SK-N-SH (cell line): ENCODE measurements around the gene NPY5R. TPM values are rescaled to one million over a fixed set of nuclear protein-coding genes. Genes with fewer than 3 reads are reported as not detected.

Experiments used
- CTCF ChIA-PET: fragments of 300-600, 350-600 bp; formaldehyde crosslinking; extraction: SDS; loops from one replicate; lab custom pipeline; 2021; lab: Yijun Ruan, JAX
- POLR2A ChIA-PET: fragments of 350-600 bp; sonication (Branson Sonifier 250); formaldehyde crosslinking; extraction: SDS; loops from one replicate; lab custom pipeline; 2020; ENCODE audit warnings: antibody characterized with exemption, inconsistent platforms; lab: Yijun Ruan, JAX
- DNase-seq: peaks from one replicate; pipeline ENCODE4 v3.0.0; 2012
- H2AFZ ChIP-seq: fragments of 200-600 bp; sonication (generic); 2 replicates; pipeline ENCODE4 v1.8.1; 2016; ENCODE audit warnings: antibody characterized with exemption, mild to moderate bottlenecking, low read depth
- H3F3A ChIP-seq: fragments of 200-600 bp; sonication (generic); replicated peaks from 2 replicates; pipeline ENCODE3; 2016; ENCODE audit warnings: antibody characterized with exemption, mild to moderate bottlenecking; ENCODE audit not compliant: insufficient read depth
- H3K27ac ChIP-seq, 2 experiments: fragments of 200-500 bp in 1 of 2; fragments of 200-600 bp in 1 of 2; sonication (Bioruptor generic) in 1 of 2; sonication (generic), shearing (Covaris generic) in 1 of 2; 2 replicates each; pipeline versions ENCODE4 v1.5.1 to v1.6.1; 2014 to 2016; ENCODE audit warnings: low read depth in 2 of 2, inconsistent platforms in 1 of 2, low read length in 1 of 2, mild to moderate bottlenecking in 1 of 2, mixed read lengths in 1 of 2
- H3K27me3 ChIP-seq: fragments of 200-600 bp; sonication (generic), shearing (Covaris generic); 2 replicates; pipeline ENCODE4 v1.6.1; 2016; ENCODE audit warnings: mixed run types; ENCODE audit not compliant: insufficient read depth
- H3K36me3 ChIP-seq, 2 experiments: fragments of 200-500 bp in 1 of 2; fragments of 200-600 bp in 1 of 2; sonication (Bioruptor generic) in 1 of 2; sonication (generic) in 1 of 2; replicated peaks in 1 of 2; 2 replicates each; pipeline versions ENCODE3 to v1.5.1; 2014 to 2016; ENCODE audit warnings: low read length in 1 of 2, mild to moderate bottlenecking in 1 of 2; ENCODE audit not compliant: insufficient read depth in 2 of 2, control insufficient read depth in 1 of 2
- H3K4me1 ChIP-seq, 2 experiments: fragments of 200-500 bp in 1 of 2; fragments of 200-600 bp in 1 of 2; sonication (Bioruptor generic) in 1 of 2; sonication (generic), shearing (Covaris generic) in 1 of 2; 2 replicates each; pipeline versions ENCODE4 v1.5.1 to v1.6.1; 2014 to 2016; ENCODE audit warnings: low read depth in 1 of 2, low read length in 1 of 2, mixed run types in 1 of 2; ENCODE audit not compliant: insufficient read depth in 2 of 2, control insufficient read depth in 1 of 2
- H3K4me2 ChIP-seq: fragments of 200-600 bp; sonication (generic), shearing (Covaris generic); 2 replicates; pipeline ENCODE4 v1.6.1; 2017; ENCODE audit warnings: mixed run types
- H3K4me3 ChIP-seq, 2 experiments: fragments of 200-500 bp in 1 of 2; fragments of 200-600 bp in 1 of 2; sonication (Bioruptor generic) in 1 of 2; sonication (generic), shearing (Covaris generic) in 1 of 2; 2 replicates each; pipeline versions ENCODE4 v1.5.1 to v1.8.1; 2014 to 2016; ENCODE audit warnings: low read depth in 2 of 2, inconsistent platforms in 1 of 2, low read length in 1 of 2, mild to moderate bottlenecking in 1 of 2, mixed read lengths in 1 of 2, moderate library complexity in 1 of 2
- H3K79me2 ChIP-seq: fragments of 200-600 bp; sonication (generic); 2 replicates; pipeline ENCODE4 v1.8.1; 2017; ENCODE audit warnings: mild to moderate bottlenecking; ENCODE audit not compliant: insufficient read depth
- H3K9ac ChIP-seq: fragments of 200-600 bp; sonication (generic); 2 replicates; pipeline ENCODE4 v1.6.1; 2017; ENCODE audit warnings: mixed run types
- H3K9me2 ChIP-seq: fragments of 200-600 bp; sonication (generic); 2 replicates; pipeline ENCODE4 v1.6.1; 2017; ENCODE audit warnings: mixed run types
- H3K9me3 ChIP-seq: fragments of 200-600 bp; sonication (generic); 2 replicates; pipeline ENCODE4 v1.6.1; 2017; ENCODE audit warnings: mixed run types, mild to moderate bottlenecking, moderate library complexity
- H4K20me1 ChIP-seq: fragments of 200-600 bp; sonication (generic); 2 replicates; pipeline ENCODE4 v1.6.1; 2017; ENCODE audit warnings: mild to moderate bottlenecking, mixed run types; ENCODE audit not compliant: insufficient read depth
- CHD2 ChIP-seq: fragments of 150-350 bp; IDR thresholded peaks from 2 replicates; pipeline ENCODE4 v1.6.1; 2018; ENCODE audit warnings: low read length; ENCODE audit not compliant: partially characterized antibody
- EZH2phosphoT487 ChIP-seq: fragments of 200-600 bp; sonication (generic); IDR thresholded peaks from 2 replicates; pipeline ENCODE4 v1.6.1; 2017; ENCODE audit warnings: low read depth, mixed run types, mild to moderate bottlenecking, antibody characterized with exemption, moderate library complexity, borderline replicate concordance
- FOSL2 ChIP-seq: IDR thresholded peaks from 2 replicates; pipeline ENCODE4 v1.4.0; 2012; ENCODE audit warnings: low read depth, mild to moderate bottlenecking, moderate library complexity, borderline replicate concordance
- FOXJ3 ChIP-seq: sonication (generic); formaldehyde crosslinking; IDR thresholded peaks from 2 replicates; pipeline ENCODE4 v1.5.1; 2020; ENCODE audit warnings: mild to moderate bottlenecking, missing genetic modification reagents
- GABPA ChIP-seq: IDR thresholded peaks from 2 replicates; pipeline ENCODE4 v1.4.0; 2012; ENCODE audit warnings: low read depth, mild to moderate bottlenecking
- GATA2 ChIP-seq: sonication (generic); formaldehyde crosslinking; IDR thresholded peaks from 2 replicates; pipeline ENCODE4 v1.5.0; 2020; ENCODE audit warnings: mild to moderate bottlenecking, missing genetic modification reagents
- JUND ChIP-seq: IDR thresholded peaks from 2 replicates; pipeline ENCODE4 v1.4.0; 2012
- MEF2A ChIP-seq: IDR thresholded peaks from 2 replicates; pipeline ENCODE4 v1.4.0; 2012; ENCODE audit warnings: low read depth, borderline replicate concordance
- POLR2AphosphoS5 ChIP-seq: IDR thresholded peaks from 2 replicates; pipeline ENCODE4 v1.6.1; 2012; ENCODE audit warnings: low read depth, low read length
- RCOR1 ChIP-seq: fragments of 150-350 bp; IDR thresholded peaks from 2 replicates; pipeline ENCODE4 v1.6.1; 2017; ENCODE audit warnings: antibody characterized with exemption, low read length
- RFX5 ChIP-seq: IDR thresholded peaks from 2 replicates; pipeline ENCODE4 v1.6.1; 2012; ENCODE audit warnings: mild to moderate bottlenecking, improper control_type of control experiment, low read length
- RXRA ChIP-seq: IDR thresholded peaks from 2 replicates; pipeline ENCODE4 v1.4.0; 2012; ENCODE audit warnings: low read depth, mild to moderate bottlenecking, borderline replicate concordance
- TAF1 ChIP-seq: IDR thresholded peaks from 2 replicates; pipeline ENCODE4 v1.6.1; 2012; ENCODE audit warnings: low read depth, mild to moderate bottlenecking, low read length, moderate library complexity, borderline replicate concordance
- YY1 ChIP-seq: IDR thresholded peaks from 2 replicates; pipeline ENCODE4 v1.4.0; 2012; ENCODE audit warnings: low read depth, mild to moderate bottlenecking
- WGBS: methylation state at CpG from one replicate; pipeline ENCODE4 v1.1.6; 2017; ENCODE audit warnings: low lambda C conversion rate; 5-methylcytosine and 5-hydroxymethylcytosine counted together
- polyA plus RNA-seq, 3 experiments: library from polyadenylated mRNA; depleted of rRNA; stranded (reverse); fragments of >200 nt; gene quantifications; 2 replicates each; pipeline ENCODE4 v1.2.3, GENCODE V29; 2012
- TF ChIP-seq, protein P1 (sequence below): IDR thresholded peaks from 2 replicates; pipeline ENCODE4 v1.4.0; 2012; ENCODE audit warnings: low read depth, borderline replicate concordance
- TF ChIP-seq, protein P2 (sequence below): fragments of 200-600 bp; sonication (generic); IDR thresholded peaks from 2 replicates; pipeline ENCODE4 v1.6.1; 2017; ENCODE audit warnings: antibody characterized with exemption, mild to moderate bottlenecking, moderate library complexity
- TF ChIP-seq, protein P3 (sequence below): IDR thresholded peaks from 2 replicates; pipeline ENCODE4 v1.4.0; 2012; ENCODE audit warnings: low read depth
- TF ChIP-seq, protein P4 (sequence below): fragments of 150-350 bp; IDR thresholded peaks from 2 replicates; pipeline ENCODE4 v1.6.1; 2016; ENCODE audit warnings: mild to moderate bottlenecking, low read depth, low read length
- TF ChIP-seq, protein P5 (sequence below): fragments of 150-350 bp; IDR thresholded peaks from 2 replicates; pipeline ENCODE4 v1.6.1; 2017; ENCODE audit warnings: antibody characterized with exemption, low read length, low read depth, borderline replicate concordance
- TF ChIP-seq, protein P6 (sequence below): IDR thresholded peaks from 2 replicates; pipeline ENCODE4; 2012

NPY5R gene
- polyA plus RNA-seq, 1 of the 3 experiments (the other 2 are of a cell fraction): not detected

DNA sequence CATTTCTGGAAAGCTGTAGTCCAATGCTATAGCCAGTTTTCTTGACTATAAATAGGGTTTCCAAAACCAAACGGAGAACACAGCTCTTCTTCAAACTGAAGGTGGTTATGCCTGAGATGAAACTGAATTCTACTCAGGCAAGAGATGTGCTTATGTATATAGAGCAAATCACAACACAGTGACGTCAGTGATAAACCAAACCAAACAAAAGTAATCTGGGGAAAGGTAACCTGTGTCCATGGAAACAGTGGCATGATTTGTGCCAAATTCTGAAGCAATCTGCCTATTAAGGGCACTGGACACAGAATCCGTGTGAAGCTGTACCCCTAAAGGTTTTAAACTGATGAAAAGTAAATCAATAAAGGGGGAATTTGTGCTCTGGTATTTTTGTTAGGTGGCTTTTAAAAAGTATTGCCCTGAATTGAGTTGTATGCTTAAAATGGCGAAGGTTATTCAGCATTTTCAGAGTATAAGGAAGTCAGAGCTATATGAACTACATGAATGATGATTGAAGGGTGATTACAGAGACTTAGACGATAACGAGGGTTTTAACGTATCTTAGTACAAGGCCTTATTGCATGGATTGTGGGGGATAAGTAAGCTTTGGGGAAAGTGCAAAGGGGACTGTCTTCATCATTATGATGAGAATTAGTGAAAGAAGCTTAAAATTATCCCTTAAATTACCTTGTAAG, 38.6 kb downstream of the NPY5R start:
- 10% methylated on average over 7 of the region's 7 CpGs for WGBS
- ChIA-PET POLR2A (no interaction called here), CTCF (interaction anchor here (0.9 kb wide), 1 partner anchor 13 kb away, joined by 3 read pairs; no protein-coding TSS in a partner anchor)

More for the DNA sequence above, 38.6 kb downstream of the NPY5R start:
- DNase-seq: no peak
- Histone ChIP-seq H3K9me2 (no peaks in the 10 kb centered on the region), H4K20me1 (no peaks in the 10 kb centered on the region), H3K9me3 (no peaks in the 10 kb centered on the region), H3K36me3 (no peaks in the 10 kb centered on the region), H3K4me1 (no peaks in the 10 kb centered on the region), H3K9ac (no peak overlapping the region), H3K27ac (no peak overlapping the region), H3K4me2 (no peak overlapping the region), H3K4me3 (no peak overlapping the region), H3K27me3 (peaks cover 8% of the 10 kb centered on the region; the same call in 1 of the 2 replicates), H3F3A (no peaks in the 10 kb centered on the region), H2AFZ (no peak overlapping the region), H3K79me2 (no peaks in the 10 kb centered on the region)
- no peak for TF ChIP-seq JUND
- TF ChIP-seq FOXJ3: no peak
- TF ChIP-seq GABPA: no peak
- TF ChIP-seq RFX5: no peak
- no peak for TF ChIP-seq MEF2A
- TF ChIP-seq RCOR1: no peak
- TF ChIP-seq, protein P1, sequence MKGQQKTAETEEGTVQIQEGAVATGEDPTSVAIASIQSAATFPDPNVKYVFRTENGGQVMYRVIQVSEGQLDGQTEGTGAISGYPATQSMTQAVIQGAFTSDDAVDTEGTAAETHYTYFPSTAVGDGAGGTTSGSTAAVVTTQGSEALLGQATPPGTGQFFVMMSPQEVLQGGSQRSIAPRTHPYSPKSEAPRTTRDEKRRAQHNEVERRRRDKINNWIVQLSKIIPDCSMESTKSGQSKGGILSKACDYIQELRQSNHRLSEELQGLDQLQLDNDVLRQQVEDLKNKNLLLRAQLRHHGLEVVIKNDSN: no peak
- TF ChIP-seq, protein P2, sequence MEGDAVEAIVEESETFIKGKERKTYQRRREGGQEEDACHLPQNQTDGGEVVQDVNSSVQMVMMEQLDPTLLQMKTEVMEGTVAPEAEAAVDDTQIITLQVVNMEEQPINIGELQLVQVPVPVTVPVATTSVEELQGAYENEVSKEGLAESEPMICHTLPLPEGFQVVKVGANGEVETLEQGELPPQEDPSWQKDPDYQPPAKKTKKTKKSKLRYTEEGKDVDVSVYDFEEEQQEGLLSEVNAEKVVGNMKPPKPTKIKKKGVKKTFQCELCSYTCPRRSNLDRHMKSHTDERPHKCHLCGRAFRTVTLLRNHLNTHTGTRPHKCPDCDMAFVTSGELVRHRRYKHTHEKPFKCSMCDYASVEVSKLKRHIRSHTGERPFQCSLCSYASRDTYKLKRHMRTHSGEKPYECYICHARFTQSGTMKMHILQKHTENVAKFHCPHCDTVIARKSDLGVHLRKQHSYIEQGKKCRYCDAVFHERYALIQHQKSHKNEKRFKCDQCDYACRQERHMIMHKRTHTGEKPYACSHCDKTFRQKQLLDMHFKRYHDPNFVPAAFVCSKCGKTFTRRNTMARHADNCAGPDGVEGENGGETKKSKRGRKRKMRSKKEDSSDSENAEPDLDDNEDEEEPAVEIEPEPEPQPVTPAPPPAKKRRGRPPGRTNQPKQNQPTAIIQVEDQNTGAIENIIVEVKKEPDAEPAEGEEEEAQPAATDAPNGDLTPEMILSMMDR: no peak
- TF ChIP-seq YY1: no peak
- TF ChIP-seq POLR2AphosphoS5: no peak
- TF ChIP-seq, protein P3, sequence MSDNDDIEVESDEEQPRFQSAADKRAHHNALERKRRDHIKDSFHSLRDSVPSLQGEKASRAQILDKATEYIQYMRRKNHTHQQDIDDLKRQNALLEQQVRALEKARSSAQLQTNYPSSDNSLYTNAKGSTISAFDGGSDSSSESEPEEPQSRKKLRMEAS: no peak
- no peak for TF ChIP-seq TAF1
- TF ChIP-seq, protein P4, sequence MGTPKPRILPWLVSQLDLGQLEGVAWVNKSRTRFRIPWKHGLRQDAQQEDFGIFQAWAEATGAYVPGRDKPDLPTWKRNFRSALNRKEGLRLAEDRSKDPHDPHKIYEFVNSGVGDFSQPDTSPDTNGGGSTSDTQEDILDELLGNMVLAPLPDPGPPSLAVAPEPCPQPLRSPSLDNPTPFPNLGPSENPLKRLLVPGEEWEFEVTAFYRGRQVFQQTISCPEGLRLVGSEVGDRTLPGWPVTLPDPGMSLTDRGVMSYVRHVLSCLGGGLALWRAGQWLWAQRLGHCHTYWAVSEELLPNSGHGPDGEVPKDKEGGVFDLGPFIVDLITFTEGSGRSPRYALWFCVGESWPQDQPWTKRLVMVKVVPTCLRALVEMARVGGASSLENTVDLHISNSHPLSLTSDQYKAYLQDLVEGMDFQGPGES: no peak
- TF ChIP-seq FOSL2: no peak
- TF ChIP-seq, protein P5, sequence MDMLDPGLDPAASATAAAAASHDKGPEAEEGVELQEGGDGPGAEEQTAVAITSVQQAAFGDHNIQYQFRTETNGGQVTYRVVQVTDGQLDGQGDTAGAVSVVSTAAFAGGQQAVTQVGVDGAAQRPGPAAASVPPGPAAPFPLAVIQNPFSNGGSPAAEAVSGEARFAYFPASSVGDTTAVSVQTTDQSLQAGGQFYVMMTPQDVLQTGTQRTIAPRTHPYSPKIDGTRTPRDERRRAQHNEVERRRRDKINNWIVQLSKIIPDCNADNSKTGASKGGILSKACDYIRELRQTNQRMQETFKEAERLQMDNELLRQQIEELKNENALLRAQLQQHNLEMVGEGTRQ: no peak
- TF ChIP-seq RXRA: no peak
- no peak for TF ChIP-seq CHD2
- TF ChIP-seq EZH2phosphoT487: no peak
- TF ChIP-seq, protein P6, sequence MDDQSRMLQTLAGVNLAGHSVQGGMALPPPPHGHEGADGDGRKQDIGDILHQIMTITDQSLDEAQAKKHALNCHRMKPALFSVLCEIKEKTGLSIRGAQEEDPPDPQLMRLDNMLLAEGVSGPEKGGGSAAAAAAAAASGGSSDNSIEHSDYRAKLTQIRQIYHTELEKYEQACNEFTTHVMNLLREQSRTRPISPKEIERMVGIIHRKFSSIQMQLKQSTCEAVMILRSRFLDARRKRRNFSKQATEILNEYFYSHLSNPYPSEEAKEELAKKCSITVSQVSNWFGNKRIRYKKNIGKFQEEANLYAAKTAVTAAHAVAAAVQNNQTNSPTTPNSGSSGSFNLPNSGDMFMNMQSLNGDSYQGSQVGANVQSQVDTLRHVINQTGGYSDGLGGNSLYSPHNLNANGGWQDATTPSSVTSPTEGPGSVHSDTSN: no peak
- no peak for TF ChIP-seq GATA2 (CRISPR knock-in tag)
